ENCODE measurements around the gene DCK.
"Not testable (repeated sequence)": the region's sequence is repeated elsewhere in the genome, so short reads cannot be mapped to it uniquely, and the experiment has no call there.

The DCK gene

GRCh38 chr4:71006203-71006907, 12.9 kb downstream of the DCK start:
- peaks cover 19% of the 10 kb centered on the region for H3K4me1 Mint-ChIP-seq
- H3K27me3 Mint-ChIP-seq (ENCODE audit: low read depth, poor library complexity) = no peaks in the 10 kb centered on the region
- TF ChIP-seq, protein P1, sequence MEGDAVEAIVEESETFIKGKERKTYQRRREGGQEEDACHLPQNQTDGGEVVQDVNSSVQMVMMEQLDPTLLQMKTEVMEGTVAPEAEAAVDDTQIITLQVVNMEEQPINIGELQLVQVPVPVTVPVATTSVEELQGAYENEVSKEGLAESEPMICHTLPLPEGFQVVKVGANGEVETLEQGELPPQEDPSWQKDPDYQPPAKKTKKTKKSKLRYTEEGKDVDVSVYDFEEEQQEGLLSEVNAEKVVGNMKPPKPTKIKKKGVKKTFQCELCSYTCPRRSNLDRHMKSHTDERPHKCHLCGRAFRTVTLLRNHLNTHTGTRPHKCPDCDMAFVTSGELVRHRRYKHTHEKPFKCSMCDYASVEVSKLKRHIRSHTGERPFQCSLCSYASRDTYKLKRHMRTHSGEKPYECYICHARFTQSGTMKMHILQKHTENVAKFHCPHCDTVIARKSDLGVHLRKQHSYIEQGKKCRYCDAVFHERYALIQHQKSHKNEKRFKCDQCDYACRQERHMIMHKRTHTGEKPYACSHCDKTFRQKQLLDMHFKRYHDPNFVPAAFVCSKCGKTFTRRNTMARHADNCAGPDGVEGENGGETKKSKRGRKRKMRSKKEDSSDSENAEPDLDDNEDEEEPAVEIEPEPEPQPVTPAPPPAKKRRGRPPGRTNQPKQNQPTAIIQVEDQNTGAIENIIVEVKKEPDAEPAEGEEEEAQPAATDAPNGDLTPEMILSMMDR (IDR thresholded peaks at IDR 0.05) = no peak
- no peak overlapping the region for H3K27ac Mint-ChIP-seq
- no peak for DNase-seq
- H3K36me3 Mint-ChIP-seq (ENCODE audit: low read depth) = peaks cover 39% of the 10 kb centered on the region
- no peak overlapping the region for H3K4me3 Mint-ChIP-seq
- peaks cover 25% of the 10 kb centered on the region for H3K9me3 Mint-ChIP-seq

GRCh38 chr4:71008196-71008595, 14.7 kb downstream of the DCK start:
- DNase-seq = no peak
- Mint-ChIP-seq H3K9me3 (peaks cover 25% of the 10 kb centered on the region), H3K27me3 (ENCODE audit: low read depth, poor library complexity) (no peaks in the 10 kb centered on the region), H3K4me1 (peaks cover 19% of the 10 kb centered on the region), H3K4me3 (no peak overlapping the region), H3K36me3 (ENCODE audit: low read depth) (peaks cover 39% of the 10 kb centered on the region), H3K27ac (no peak overlapping the region)
- TF ChIP-seq, protein P1 (IDR thresholded peaks at IDR 0.05) = no peak

- no peak overlapping the region for H3K27ac Mint-ChIP-seq
- H3K36me3 Mint-ChIP-seq (ENCODE audit: low read depth) = peaks cover 39% of the 10 kb centered on the region
- H3K9me3 Mint-ChIP-seq = peaks cover 28% of the 10 kb centered on the region
- DNase-seq = no peak
- H3K4me3 Mint-ChIP-seq = no peak overlapping the region
- peaks cover 11% of the 10 kb centered on the region for H3K4me1 Mint-ChIP-seq
- TF ChIP-seq, protein P1 (IDR thresholded peaks at IDR 0.05) = no peak
- no peaks in the 10 kb centered on the region for H3K27me3 Mint-ChIP-seq (ENCODE audit: low read depth, poor library complexity)
Measured at GRCh38 chr4:71009086-71009485, 15.6 kb downstream of the DCK start.

DNA sequence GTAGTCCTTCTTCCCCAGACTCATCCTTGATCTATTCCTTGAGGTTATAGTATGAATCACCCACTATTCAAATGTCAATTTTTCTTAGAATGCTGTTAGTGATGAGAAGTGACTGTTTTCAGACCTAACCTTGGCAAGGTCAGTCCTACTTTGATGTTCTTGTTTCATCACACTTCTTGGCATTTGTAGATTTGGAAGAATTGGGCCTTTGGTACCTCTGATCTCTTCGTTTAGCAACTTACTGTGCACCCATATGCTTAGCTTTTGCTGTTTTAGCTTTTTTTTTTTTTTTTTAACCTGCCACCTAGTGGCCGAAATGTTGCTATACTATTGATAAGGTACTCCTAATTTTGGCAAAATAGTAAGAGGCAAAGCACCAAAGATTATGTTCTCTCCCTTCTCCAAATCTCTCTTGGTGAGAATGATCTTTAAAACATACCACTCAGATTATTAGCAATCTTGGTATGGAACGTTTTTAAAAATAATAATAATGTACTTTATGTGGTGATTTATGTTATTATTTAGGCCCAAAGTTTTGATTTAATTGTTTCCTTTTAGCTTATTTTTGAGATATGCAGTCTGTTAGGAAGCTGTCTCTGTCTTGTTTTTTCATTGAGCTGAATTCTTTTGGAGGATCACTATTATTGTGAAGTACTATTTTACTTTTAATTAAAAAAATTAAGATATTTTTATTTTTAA, 16.6 kb downstream of the DCK start:
- no peak for DNase-seq
- Mint-ChIP-seq H3K27ac (no peak overlapping the region), H3K36me3 (ENCODE audit: low read depth) (peaks cover 47% of the 10 kb centered on the region), H3K4me1 (peaks cover 1% of the 10 kb centered on the region), H3K4me3 (no peak overlapping the region), H3K27me3 (ENCODE audit: low read depth, poor library complexity) (no peaks in the 10 kb centered on the region), H3K9me3 (peaks cover 38% of the 10 kb centered on the region)
- TF ChIP-seq, protein P1 (IDR thresholded peaks at IDR 0.05) = peak; percentile 65

DNA sequence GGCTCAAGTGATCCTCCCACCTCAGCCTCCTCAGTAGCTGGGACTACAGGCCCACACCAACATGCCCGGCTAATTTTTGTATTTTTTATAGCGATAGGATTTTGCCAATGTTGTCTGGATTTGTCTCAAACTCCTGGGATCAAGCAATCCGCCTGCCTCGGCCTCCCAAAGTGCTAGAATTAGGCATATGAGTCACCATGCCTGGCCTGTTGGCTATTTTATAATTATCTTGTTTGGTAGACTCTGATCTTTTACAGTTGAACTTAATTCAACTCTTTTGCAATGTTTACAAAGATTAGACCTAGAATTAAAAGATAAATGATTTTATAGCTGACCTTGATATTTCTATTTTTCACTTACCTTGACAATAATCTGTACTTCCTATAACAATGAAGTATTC, 18.0 kb downstream of the DCK start:
- H3K36me3 Mint-ChIP-seq (ENCODE audit: low read depth) = peaks cover 60% of the 10 kb centered on the region
- DNase-seq = no peak
- TF ChIP-seq, protein P1 (IDR thresholded peaks at IDR 0.05) = no peak
- no peaks in the 10 kb centered on the region for H3K4me1 Mint-ChIP-seq
- no peaks in the 10 kb centered on the region for H3K27me3 Mint-ChIP-seq (ENCODE audit: low read depth, poor library complexity)
- H3K9me3 Mint-ChIP-seq = peaks cover 52% of the 10 kb centered on the region
- no peak overlapping the region for H3K27ac Mint-ChIP-seq
- H3K4me3 Mint-ChIP-seq = no peak overlapping the region

GRCh38 chr4:71017391-71017790, 23.9 kb downstream of the DCK start:
- H3K4me3 Mint-ChIP-seq; DNase-seq; H3K4me1 Mint-ChIP-seq; H3K27ac Mint-ChIP-seq; H3K27me3 Mint-ChIP-seq (ENCODE audit: low read depth, poor library complexity): not testable (repeated sequence)
- Mint-ChIP-seq H3K36me3 (ENCODE audit: low read depth) (peaks cover 83% of the 10 kb centered on the region), H3K9me3 (peaks cover 64% of the 10 kb centered on the region)

All from nephron progenitor cell (in vitro differentiated cells).